ENCODE data around the gene PHF14.

PHF14 gene

GRCh38 chr7:11141541-11141940 is 167.9 kb downstream of the PHF14 start:
- no peak for DNase-seq (ENCODE audit: low spot score)
- TF ChIP-seq CTCF (IDR thresholded peaks at IDR 0.05; ENCODE audit: extremely low read depth, missing control alignments), result no peak

GRCh38 chr7:11153694-11154093 is 180.0 kb downstream of the PHF14 start:
- no peak for TF ChIP-seq CTCF (IDR thresholded peaks at IDR 0.05; ENCODE audit: extremely low read depth, missing control alignments)
- no peak for DNase-seq (ENCODE audit: low spot score)

GRCh38 chr7:11155883-11156282 is 182.2 kb downstream of the PHF14 start:
- no peak for TF ChIP-seq CTCF (IDR thresholded peaks at IDR 0.05; ENCODE audit: extremely low read depth, missing control alignments)
- no peak for DNase-seq (ENCODE audit: low spot score)

GRCh38 chr7:11161499-11161898 is 187.8 kb downstream of the PHF14 start:
- DNase-seq (ENCODE audit: low spot score), result no peak
- no peak for TF ChIP-seq CTCF (IDR thresholded peaks at IDR 0.05; ENCODE audit: extremely low read depth, missing control alignments)

- no peak for TF ChIP-seq CTCF (IDR thresholded peaks at IDR 0.05; ENCODE audit: extremely low read depth, missing control alignments)
- DNase-seq (ENCODE audit: low spot score), result no peak
Measured at GRCh38 chr7:11163220-11163619, 189.5 kb downstream of the PHF14 start.

- no peak for TF ChIP-seq CTCF (IDR thresholded peaks at IDR 0.05; ENCODE audit: extremely low read depth, missing control alignments)
- DNase-seq (ENCODE audit: low spot score), result no peak
Measured at GRCh38 chr7:11166051-11166450, 192.4 kb downstream of the PHF14 start.

- TF ChIP-seq CTCF (IDR thresholded peaks at IDR 0.05; ENCODE audit: extremely low read depth, missing control alignments), result no peak
- DNase-seq (ENCODE audit: low spot score), result no peak
Measured at GRCh38 chr7:11168650-11169170, 195.0 kb downstream of the PHF14 start.

Measured in GM20000 (cell line).